G401 (cell line): ENCODE measurements around the gene BPGM. TPM values are rescaled to one million over a fixed set of nuclear protein-coding genes. Genes with fewer than 3 reads are reported as not detected.

Source experiments
- DNase-seq: peaks from one replicate; pipeline ENCODE4 v3.0.0-alpha.2; 2015; ENCODE audit warnings: low spot score
- in situ Hi-C: cut with HindIII; loops from 2 replicates; pipeline ENCODE4 v1.10.0; 2016; ENCODE audit warnings: low sequenced_read_pairs, mixed read lengths
- total RNA-seq: library from RNA; depleted of rRNA; stranded (reverse); fragments of >200 nt; shearing (Covaris generic); gene quantifications from 2 replicates; pipeline ENCODE4 v1.2.3, GENCODE V29; 2014

The BPGM gene
- total RNA-seq, 1 experiment from 2014 or later, result 10.8 TPM

DNA sequence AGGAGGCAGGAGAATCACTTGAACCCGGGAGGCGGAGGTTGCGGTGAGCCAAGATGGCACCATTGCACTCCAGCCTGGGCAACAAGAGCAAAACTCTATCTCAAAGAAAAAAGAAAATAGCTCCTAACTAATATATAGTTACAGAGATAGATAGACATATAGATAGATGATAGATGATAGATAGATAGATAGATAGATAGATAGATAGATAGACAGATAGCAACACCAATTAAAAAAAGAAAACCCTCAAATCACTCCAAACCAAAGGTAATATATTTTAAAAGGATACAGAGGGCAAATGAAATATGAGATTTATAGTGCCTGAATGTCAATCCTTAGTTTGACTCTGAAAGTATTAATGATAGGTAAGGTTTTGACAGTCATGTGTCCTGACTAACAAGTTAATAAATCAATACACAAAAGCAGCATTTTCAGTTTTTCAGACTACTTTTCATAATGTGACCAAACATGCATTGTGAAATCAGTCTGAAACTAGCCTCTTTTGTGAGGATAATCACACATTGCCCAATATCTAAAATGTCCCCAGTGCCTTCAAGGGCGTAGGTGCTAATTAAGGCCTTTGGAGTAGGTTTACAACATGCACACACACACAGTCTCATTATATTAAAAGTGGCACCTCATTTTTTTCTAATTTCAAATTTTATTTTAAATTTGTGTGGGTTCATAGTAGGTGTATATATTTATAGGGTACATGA lies 61.2 kb downstream of the BPGM start:
- in situ Hi-C loops, result no loop called here
- DNase-seq, result no peak

DNA sequence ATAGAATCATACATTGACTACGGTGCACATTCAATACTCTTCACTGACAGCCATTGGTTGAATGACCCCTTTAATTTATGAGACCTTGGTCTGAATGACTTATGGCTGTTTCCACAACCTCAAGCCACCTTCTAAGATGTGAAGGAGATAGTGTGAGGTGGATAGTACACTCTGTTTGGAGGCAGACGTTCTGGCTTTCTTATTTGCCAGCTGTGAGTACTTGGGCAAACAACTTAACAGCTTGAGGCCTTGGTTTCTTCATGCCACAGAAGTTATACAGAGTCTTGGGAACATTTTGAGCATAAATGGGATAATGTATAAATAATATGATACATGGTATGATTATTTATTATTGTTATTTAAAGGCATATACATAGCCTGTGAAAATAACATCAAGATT lies 62.0 kb downstream of the BPGM start:
- no peak for DNase-seq
- in situ Hi-C loops, result no loop called here

DNA sequence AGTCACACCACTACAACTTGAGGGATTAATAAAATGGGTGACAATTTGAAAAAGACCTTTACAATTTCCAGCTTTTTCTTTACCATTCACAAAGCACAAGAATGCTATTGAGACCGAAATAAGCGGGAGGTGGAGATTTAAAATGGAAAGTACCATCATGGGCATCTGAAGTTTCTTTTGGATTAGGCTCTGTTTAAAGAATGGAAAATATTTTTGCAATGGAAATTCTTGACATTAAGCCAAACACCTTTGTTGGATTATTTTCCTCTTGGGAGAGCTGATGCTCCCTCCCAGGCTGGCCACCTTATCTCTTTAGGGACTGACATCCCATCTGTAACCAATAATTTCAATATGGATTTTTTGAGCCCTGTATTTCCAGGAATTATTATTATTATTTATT lies 62.5 kb downstream of the BPGM start:
- DNase-seq, result no peak
- in situ Hi-C loops, result no loop called here

DNA sequence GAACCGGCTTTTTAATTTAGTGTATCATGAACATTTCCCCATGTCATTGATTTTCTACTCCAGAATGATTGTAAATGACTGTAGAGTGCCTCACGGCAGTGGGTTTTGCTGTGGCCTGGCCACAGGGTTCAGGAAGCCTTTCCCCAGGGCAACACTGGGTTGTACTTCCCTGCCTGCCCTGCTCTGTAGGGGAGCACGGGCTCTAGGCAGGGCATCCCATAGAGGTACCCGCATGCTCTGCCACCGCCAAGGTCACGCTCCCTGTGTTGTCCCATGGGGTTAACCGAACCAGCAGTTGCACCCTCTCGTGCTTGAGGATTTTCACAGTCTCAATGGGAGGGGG lies 63.8 kb downstream of the BPGM start:
- no peak for DNase-seq
- in situ Hi-C loops, result no loop called here

DNA sequence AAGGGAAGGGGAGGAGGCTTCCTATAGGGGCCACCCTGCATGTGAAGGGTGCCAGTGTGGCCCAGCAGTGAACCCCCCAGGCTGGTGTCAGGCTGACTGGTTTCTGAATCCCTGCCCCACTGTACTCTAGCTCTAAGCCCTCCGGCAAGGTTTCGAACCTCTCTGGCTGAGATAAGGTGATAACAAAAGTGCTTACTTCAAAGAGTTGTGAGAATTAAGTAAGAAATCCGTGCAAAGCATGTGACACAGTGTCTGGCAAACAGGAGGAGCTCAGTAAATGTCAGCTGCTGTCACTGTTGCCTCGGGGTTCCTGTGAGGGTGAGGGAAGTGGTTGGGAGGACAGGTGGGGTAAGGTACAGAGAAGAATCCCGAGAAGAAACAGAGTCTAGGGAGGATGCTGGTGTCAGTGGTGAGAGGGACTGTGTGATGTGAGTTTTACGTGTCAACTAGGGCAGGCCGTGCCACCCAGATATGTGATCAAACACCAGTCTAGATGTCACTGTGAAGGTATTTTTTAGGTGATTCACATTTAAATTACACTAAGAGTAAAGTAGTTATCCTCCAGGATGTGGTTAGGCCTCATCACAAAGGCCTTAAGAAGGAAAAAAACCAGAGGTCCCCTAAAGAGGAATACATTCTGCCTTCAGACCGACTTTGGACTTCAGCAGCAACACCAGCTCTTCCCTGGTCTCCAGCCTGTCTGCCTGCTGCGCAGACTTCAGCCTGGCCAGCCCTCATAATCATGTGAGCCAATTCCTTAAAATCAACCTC lies 64.4 kb downstream of the BPGM start:
- no peak for DNase-seq
- in situ Hi-C loops, result no loop called here

DNA sequence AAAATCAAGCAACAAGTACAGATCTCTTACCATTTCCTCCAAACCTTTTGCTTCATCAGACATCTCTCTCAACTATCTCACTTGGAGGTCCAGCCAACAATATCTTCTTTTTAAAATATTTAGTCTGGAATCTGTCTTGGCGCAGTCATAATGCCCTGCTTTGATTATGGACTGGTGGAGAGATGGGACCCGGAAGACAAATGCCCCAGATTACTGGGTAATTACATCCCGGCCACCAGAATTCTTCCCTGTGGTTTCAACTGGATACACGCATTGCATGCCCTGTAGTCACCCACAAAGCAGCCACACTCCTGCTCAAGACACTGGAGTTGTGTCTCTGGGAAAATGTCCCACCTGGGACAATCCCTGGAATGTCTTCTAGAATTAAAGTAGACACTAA lies 65.5 kb downstream of the BPGM start:
- in situ Hi-C loops, result no loop called here
- no peak for DNase-seq

DNA sequence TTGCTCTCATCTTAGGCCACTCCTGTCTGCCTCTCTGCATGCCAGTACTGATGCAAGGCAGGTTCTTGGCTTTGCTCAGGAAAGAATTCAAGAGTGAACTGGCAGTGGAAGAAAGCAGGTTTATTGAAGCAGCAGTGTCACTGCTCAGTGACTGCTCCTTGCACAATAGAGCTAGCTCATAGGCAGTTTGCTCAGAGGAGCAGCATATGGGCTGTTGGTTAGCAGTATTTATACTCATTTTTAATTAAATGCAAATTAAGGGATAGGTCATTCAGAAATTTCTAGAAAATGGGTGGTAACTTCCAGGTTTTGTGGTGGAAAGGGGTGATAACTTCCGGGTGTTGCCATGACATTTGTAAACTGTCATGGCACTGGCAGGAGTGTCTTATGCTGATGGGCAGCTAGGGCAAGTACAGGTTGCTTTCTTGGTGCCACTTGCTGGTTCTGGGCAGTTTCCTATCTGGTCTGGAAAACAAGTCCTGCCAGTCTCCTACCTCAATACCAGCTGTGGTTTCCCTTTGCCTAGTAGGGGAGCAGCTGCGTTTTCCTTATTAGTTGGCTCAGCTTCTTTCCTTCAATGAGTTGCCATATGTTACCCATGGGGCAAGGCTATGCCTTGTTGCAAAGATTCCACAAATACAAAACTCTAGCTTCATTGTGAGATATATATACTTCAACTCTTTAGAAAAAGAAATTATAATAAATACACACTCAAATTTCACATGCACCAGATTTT lies 68.0 kb downstream of the BPGM start:
- in situ Hi-C loops, result no loop called here
- DNase-seq, result peak; percentile 23

DNA sequence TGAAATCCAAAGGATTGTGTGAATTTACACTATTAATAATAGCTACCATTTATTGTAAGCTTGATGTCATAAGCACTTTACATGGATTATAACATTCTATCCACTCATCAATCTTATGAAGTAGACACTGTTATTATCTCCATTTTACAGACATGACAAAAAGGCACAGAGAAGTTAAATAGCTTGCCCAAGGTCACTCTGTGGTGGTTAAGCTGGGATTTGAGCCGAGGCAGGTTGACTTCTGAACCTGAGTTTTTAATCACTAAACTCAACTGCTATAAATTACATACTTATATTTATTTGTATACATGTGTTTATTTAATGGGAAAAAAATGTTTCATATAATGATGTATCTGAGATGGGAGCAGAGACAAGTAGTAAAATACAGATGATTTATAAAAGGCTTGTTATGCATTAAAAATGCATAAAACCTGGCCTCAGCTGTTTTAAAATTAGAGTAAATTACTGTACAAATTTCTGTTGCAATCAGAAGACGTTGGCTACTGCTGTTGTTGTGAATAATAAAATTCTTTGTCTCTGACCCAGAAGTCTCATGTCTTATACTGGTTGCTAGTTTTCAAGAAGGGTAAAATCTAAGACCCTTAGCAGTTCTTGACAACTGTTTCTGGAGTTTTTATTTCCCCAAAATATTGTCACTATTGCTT lies 71.7 kb downstream of the BPGM start:
- no peak for DNase-seq
- in situ Hi-C loops, result no loop called here

DNA sequence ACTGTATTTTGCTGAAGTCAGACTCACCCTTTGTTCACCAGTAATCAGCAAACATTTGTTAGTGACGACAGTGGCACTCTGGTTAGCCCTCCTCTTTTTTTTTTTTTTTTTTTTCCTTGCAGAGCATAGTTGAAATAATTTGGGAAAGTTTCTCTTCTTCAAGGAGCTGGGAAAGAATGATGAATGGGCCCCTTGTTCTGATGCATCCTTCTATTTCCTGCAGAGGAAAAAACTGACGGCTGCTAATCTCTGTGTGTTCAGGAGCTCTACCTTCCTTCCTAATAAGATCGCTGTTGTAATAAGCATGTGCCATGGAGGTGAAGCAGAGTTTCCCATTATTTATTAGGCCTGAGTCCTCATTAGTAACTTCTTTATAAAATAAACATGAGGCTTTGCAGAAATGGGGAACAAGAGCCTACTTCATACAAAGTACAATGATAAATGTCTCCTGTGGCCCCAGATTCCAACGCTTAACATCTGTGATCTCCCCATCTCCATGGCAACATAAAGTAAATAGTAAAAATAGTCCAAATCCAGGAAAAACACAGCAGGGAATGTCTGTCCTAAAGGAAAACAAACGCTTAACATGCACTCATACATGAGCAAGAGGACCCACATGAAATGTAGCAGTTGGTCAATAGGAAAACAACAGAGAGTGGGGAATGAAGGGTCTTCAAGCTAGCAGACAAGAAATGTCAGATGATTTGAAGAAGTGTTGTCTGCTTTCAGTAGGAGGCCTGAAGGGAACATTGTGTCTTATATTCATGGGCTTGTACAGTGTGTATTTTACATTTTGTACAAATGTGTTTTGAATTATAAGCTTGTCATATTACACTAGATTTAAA lies 73.7 kb downstream of the BPGM start:
- DNase-seq, result no peak
- in situ Hi-C loops, result no loop called here

DNA sequence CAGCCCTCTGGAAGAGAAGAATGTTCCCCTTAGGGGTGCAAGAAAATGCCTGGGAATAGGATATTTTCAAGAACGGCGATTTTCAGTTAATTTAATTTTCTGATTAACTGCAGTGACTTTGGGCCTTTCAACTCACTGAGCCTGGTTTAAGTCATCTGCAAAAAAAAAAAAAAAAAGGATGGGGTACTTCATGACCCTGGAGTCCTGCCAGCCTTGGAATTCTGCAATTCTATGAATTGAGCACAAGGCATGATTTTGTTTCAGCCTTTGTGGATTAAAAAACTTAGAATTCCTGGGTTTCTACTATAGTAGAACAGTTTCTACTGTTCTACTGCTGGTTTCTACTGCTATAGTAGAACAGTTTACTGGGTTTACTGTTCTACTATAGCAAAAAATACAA lies 74.5 kb downstream of the BPGM start:
- in situ Hi-C loops, result no loop called here
- no peak for DNase-seq

DNA sequence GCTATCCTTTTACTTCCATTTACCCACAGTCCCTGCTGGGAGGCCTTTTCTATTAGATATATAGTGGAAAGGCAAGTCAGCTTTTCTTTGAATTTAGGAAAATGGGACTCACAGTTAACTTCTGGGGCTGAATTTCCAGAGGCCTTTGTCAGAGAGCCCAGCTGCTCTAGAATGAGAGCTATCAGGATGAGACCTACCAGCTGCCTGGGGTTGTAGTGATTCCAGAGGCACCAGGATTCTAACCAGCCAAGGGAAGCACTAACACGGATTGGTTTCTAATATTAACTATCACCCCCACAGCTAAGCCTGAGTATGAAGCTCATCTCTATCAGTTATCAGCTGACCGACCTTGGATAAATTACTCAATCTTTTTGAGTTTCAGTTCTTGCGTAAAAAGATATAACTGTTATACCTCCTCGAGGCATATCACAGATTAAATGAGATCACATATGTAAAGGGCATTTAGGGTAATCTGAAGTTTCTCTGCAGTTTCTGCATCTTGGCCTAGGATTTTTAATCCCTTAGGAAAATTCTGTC lies 76.2 kb downstream of the BPGM start:
- DNase-seq, result no peak
- in situ Hi-C loops, result no loop called here

DNA sequence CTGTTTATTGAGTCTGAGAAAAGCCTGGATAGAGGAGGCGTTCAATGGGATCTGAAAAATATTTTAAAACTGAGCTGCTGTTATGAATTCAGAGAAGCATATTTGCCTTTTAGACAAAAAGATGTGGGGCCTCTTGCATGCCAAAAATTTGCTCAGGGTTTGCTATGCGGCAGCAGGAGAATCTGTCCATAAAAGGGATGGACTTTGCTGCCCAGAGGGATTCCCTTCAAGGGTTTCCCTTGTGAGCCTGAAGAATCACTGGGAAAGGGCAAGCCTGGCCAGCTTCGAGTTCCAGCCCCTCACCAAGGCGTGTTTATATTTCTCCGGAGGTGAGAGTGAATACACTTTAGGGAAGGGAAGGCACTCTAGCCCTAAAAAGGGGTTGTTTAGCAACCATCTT lies 77.2 kb downstream of the BPGM start:
- DNase-seq, result no peak
- in situ Hi-C loops, result no loop called here

DNA sequence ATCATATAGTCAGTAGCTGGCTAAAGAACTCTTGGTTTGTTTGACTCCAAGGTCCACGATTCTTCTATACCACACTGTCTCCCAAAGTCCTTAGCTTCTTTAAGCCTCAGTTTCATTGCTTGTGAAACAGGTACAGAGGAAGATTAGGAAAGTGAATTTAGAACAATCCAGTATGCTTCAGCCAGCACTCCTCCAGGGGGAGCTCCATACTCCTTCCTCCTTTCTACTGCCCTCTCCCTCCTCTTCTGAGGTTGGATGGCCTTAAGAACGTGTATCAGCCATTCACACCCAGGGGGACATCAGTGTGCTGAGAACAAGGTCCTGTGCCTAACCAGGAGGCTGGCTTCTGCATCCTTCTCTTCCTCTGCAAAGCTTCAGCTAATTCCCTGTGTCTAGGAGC lies 78.0 kb downstream of the BPGM start:
- no peak for DNase-seq
- in situ Hi-C loops, result no loop called here

DNA sequence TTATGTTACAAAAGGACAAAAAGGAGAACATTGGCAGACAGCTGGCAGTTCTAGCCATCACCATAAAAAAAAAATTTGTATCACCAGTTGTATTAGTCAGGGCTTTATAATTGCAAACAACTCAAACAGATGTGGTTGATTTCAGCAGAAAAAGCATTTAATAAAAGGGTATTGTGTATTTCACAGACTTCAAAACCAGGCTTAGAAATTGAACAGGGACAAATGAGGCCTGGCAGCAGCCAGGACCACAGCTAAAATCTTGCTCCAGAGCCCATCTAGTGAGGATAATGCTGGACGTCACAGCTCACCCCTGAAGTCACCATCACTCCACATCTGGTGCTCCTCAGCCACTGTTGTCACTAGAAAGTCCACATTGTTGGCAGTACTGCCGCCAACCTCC lies 79.9 kb downstream of the BPGM start:
- DNase-seq, result no peak
- in situ Hi-C loops, result no loop called here

DNA sequence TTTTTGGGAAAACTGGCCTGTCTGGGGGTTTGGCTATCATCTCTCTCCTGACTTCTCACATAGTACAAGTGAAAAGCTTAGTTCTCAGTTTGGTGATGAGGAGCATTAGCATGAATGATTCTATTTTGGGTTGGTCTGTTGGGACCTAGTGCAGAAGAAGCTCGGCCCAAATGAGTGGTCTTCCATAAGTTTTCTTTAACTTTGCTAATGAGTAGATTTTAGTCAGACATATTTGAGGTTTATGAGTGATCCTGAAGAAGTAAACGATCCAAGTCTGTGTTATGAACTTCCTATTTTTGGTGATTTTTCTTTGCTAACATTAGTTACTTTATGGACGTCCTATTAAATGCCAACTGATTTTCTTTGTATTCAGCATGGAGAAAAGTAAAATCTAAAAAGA lies 81.1 kb downstream of the BPGM start:
- no peak for DNase-seq
- in situ Hi-C loops, result no loop called here
